Activated gamma-delta T cell treated with anti-CD3 and anti-CD28 coated beads, Interleukin-2, amount 50 U/mL, for 16 hours (primary cell): ENCODE measurements around the gene ABCG1.

Experiments used
- DNase-seq: peaks from one replicate; pipeline ENCODE4 v3.0.0-alpha.2; 2020; ENCODE audit warnings: low read depth

ABCG1 gene

DNA sequence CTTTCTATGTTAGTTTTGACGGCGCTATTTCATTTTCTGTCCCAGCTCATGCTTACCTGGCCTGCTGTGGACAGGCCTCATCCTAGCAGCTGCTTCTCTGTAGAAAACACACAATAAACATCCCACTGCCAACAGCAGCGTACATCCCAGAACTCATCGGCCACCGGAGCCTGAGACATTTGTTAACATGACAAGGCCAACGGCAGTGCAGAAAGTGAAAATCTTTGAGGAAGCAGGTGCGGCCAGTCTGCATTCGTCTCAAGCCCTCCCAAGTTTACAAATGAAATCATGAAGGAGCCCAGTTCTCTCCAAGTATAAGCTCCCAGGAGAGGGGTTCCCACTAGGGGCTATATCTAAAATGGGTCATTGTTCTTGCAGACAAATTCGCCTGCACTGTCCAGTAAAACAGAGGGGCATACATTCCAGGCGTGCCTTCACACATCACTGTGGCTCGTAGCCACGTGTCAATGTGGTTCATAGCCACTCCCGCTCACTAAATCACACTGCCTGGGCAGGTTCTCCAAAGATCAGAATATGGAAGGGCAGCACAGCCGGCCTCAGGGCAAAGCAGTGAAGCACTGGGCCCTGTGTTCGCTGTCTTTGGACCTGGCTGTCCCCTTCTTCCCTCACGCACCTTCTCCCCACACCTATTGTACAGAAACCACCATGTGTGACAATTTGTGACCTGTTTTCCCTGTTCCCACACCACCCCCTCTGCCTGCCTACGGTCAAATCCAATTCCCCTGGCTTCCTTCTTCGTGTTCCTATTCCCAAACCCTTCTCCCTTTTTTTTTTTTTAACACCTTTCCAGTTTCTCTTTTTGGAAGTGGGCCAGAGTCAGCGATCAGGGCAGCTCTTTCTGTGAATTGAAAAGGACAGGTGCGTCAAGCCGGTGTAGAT, 27.0 kb upstream of the ABCG1 start:
- no peak for DNase-seq

DNA sequence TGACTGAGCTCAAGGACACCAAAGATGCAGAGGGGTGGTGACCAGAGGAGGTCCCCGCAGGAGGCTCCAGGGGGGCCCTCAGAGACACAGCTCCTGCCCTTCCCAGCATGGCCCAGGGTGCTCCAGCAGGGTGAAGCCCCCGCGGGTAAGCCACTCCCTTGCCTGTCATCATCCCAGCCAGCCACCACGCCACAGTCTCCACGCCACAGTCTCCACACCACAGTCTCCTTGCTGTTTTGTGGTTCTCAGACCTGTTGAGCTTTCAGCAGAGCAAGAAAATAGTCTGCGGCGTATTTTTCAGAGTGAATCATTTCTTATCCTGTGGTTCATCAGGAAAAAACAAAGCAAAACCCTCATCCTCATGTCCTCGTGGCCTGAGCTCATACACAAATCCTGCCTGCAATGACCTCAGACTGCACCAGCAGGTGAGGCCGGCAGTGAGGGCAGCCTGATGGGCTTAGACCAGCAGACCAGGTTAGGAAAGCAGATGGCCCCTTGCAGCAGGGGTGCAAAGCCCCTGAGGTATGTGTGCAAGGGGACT, 25.7 kb upstream of the ABCG1 start:
- peak; percentile 41 for DNase-seq

DNA sequence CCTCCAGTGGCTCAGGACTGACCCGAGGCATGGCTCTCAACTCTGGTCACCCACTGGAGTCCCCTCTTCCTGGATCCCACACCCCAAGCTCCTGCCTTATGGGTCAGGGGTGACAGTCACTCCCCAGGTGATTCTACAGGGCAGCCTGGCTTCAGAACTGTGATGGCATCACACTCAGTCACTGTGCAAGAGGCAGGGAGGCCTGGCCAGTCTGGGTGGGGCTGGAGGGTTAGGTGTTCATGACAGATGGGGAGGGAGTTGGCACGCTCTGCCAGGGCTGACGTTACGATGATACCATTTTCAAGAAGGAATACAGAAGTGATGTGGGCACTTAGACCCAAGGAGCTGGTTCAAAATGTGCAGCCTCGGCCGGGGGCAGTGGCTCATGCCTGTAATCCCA, 25.2 kb upstream of the ABCG1 start:
- DNase-seq, result no peak

DNA sequence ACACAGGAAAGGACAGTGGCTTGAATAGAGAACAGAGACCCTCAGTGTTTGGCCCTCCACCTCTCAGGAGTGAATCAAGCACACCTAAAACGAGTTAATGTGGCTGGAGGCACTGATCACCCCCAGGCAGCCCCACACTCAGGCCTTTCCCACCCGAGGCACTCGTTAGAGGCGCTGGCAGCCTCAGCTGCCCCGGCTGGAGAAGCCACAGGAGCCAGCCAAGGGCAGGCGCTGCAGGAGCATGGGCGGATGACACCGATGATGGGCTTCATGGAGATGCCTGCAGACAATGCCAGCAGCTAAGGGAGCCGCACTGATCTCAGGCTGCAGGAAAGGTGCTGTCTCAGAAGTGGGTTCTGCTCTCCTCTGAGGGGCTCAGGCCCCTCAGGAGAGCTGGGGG, 24.1 kb upstream of the ABCG1 start:
- no peak for DNase-seq

DNA sequence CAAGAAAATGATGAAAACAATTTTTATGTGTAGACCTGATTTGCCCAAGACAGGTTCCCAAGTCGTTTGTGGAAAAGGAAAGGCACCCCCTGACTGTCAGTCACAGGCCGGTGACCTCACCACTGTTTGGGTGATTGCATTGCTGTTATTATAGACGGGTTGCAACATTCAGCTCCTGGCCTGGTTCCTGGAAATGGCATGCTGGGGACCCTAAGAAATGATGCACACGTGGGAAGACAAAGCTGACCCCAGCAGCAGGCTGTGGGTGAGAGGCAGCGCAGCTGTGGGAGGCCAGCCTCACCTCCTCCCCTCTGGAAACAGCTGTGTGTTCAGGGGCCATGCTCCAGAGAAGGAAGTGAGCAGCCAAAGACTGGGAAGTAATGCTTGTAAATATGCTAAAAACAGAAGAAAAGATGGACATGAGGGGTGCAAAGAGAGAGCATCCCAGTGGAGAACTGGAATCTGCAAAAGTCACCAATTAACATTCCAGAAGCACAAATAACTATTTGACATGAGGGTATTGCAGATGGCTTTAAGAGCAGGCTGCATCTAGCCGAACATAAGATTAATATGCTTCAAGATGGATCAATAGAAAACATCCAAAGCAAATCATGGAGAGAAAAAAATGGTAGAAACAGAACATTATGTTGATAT, 23.4 kb upstream of the ABCG1 start:
- DNase-seq, result no peak

DNA sequence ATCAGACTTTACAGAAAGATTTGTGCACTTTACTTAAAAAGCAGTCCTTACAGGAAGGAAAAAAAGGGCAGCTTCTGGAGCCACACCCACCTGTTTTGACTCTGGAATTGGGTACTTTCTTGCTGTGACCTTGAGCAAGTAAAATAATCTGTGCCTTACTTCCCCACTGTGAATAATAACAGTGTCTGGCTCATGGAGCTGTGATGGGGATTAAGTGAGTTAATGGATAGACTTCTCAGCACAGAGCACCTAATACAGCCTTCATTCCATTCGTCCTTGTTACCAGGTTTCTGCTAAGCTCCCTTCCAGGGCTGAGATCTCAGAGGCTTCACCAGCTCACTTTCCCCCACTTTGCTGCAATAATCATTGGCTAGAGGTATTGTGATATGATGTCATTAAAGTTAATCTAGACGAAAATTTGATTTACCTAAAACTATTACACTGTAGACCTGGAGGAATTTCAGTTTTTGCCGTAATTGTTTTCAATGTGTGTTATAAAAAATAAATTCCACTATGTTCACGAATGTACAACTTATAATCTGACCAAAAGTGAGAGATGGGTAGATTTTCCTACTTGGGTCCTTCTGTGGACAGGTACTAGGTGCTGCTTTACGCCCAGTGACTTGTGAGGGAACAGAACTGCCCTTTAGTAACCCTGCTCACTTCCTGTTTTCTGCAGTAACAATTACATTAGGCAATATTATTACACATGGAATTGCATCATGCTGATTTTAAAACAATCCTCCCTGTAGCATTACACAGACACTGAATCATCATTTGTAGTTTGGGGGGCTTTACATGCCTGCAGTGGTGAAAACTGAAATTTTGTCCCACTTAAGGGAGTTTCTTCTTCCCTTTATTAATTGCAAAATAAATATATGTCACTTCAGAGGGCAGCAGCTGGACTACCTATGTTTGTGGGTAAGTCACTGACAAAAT, 19.7 kb upstream of the ABCG1 start:
- no peak for DNase-seq

DNA sequence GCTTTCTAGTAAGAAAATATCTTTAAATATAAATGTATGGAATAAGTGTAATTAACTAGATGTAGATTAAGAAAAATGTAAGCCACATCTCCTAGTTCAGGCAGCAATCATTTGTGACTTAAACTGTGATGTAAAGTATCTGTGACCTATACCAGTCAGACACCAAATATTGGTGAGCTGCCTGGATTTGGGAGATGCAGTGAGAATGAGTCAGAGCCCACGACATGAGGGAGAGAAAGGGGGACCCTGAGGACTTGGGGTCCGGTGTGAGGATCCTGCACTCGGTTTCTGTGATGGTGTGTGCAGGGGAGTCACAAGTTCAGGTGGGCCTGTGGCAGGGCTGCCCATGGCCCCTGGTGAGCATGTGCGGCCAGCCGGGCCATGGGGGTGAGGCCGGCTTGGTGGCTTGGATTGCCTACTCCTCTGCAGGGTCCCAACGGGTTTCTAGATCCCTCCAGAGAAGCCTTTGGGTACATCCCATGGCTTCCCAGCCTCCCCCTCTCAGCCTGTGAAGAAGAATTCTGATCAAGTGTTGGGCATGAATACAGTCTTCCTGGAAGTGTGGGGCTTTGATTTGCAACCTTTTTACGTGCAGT, 19.0 kb upstream of the ABCG1 start:
- DNase-seq, result no peak

DNA sequence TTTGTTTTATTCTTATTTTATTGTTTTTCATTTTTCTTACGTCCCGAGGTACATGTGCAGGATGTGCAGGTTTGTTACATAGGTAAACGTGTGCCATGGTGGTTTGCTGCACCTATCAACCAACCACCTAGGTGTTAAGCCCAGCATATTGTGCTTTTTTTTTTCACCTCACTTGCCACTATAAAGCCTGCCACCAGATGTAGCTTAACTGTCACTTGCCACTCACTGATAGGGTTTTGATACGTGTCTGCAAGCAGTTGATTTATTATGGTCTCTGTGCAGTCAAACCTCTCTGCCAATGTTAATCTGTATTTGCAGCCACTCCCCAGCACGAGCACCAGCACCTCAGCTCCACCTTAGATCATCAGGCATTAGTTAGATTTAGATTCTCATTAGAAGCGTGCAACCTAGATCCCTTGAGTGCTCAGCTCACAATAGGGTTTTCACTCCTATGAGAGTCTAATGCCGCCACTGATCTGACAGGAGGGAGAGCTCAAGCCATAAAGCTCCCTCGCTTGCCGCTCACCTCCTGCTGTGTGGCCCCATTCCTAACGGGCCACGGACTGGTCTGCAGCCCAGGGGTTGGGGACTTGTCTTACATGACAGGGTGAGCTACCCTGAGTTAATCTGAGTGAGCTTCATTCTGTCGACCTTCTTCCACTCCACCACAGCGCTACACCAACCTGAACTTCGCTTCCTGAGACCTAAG, 17.9 kb upstream of the ABCG1 start:
- DNase-seq, result no peak

DNA sequence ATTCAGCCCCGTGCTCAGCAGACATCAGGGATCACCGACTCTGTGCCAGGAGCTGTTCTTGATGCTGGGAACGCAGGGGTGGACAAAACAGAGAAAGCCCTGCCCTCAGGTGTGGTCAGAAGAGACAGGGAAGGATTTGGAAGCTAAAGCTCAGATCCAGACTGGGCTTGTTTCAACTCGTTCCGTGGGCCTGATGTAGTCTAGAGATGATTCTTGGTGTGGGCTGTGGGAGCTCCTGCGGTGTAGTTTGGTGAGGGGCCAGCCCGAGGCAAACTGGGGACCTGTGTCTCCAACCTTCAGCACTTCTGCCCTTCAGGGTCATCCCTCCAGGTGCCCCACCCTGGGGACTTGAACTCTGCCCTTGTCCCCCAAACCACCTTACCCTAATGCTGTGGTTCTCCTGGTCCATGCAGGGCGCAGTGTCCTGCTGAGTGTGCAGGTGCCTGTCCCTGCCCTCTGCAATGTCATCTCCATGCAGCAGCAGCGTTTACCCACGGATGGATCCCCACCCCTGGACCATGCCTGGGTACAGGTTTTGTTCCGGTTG, 17.3 kb upstream of the ABCG1 start:
- no peak for DNase-seq

DNA sequence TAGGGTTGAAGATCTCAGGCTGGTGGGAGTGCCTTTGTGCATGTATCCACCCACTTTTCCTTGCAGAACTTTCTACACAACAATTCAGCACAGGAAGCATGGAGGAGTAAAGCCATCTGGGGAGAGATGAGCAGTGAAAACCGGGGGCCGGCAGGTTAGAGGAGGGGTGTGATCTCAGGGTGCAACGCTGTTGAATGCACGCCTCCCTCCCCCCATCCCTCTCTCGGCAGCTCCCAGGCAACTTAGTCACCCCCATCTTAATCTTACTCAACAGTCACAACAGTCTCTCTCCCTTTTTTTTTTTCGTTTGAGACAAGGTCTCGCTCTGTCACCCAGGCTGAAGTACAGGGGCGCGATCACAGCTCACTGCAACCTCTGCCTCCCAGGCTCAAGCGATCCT, 16.6 kb upstream of the ABCG1 start:
- DNase-seq, result no peak

DNA sequence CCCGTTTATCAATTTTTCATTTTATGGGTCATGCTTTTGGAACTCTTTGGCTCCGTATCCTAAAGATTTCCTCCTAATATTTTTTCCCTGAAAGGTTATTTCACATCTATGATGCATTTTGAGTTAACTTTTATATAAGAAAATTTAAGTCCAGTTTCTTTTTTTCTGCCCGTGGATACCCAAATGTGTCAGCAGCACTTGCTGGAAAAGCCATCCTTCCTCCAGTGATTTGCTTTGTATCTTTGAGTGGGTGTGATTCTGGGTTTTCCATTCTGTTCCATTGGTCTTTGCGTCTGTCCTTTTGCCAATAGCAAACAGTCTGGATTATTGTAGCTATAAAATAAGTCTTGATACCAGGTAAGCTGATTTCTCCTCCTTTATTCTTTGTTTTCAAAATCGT, 15.6 kb upstream of the ABCG1 start:
- no peak for DNase-seq

DNA sequence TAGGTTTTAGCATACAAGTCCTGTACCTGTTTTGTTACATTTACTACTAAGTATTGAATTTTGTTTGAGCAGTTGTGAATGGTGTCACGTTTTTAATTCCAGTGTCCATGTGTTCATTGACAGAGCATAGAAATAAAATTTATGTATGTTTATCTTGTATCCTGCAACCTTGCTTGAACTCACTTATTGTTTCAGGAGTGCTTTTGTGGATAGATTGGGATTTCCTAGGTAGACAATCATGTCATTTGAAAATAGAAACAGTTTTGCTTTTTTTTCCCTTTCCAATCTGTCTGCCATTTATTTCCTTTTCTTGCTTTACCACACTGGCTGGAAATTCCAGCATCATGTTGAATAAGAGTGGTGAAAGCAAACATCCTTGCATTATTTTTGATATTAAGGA, 15.0 kb upstream of the ABCG1 start:
- DNase-seq, result no peak

DNA sequence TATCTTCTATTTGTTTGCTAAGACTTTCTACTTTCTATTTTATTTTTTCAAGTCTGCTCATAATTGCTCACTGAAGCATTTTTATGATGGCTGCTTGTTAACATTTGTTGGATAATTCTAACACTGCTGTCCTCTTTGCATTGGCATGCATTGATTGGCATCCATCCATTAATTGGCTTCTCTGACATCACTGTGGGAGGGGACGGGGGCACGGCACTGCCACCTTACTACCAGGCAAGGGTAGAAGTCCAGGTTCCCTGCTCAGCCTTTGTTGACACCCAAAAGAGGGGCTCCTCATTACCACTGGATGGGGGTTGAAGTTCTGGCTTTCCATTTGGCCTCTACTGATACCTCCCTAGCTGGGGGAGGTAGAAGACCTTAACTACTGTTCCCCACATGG, 11.5 kb upstream of the ABCG1 start:
- DNase-seq, result no peak

DNA sequence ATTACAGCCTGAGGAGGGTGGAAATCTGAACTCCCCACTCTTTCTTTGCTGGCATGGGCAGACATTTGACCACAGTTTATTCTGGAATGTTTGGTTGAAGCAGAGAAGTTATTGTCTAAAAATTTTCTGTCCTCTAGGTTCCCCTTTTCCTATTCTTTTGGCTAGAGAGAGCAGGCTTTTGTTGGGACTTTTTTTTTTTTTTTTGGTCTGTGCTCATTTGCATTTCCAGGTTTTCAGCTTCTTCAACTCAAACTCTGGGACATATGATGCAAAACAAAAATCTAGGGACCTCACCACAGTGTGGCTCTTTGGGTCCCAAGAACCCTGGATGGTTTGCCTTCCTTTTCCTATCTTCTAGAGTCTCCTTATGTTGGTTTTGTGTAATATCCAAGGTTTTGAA, 10.9 kb upstream of the ABCG1 start:
- DNase-seq, result no peak

DNA sequence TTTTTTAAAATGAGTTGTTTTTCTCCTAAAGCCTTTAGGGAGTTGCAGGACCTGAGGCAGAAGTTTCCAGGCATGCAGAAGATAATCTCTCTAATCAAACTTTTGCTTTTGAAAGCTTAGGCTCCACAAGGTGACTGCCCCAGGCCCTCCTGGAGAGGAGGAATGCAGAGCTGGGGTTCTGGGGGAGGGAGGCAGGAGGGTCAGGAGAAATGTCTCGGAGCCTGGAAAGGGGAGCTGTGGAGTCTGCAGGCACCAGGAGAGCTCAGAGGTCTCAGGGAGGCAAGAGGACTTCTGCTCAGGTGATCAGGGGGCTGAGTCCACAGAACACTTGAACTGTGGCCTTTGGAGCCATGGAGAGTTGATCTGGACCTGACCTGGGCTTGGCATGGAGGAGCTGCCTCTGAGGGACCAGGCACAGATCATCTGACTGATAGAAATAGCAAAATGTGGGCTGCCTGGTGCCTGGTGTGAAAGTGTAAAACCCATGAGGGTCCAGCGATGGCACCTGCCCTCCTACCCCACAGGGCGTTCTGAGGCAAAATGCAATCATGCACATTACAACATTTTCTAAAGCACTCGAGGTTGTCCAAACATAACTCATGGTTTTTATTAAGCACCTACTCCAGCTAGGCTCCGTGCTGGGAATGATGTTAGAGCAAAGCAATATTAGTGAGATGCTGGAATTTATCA, 10.0 kb upstream of the ABCG1 start:
- no peak for DNase-seq

DNA sequence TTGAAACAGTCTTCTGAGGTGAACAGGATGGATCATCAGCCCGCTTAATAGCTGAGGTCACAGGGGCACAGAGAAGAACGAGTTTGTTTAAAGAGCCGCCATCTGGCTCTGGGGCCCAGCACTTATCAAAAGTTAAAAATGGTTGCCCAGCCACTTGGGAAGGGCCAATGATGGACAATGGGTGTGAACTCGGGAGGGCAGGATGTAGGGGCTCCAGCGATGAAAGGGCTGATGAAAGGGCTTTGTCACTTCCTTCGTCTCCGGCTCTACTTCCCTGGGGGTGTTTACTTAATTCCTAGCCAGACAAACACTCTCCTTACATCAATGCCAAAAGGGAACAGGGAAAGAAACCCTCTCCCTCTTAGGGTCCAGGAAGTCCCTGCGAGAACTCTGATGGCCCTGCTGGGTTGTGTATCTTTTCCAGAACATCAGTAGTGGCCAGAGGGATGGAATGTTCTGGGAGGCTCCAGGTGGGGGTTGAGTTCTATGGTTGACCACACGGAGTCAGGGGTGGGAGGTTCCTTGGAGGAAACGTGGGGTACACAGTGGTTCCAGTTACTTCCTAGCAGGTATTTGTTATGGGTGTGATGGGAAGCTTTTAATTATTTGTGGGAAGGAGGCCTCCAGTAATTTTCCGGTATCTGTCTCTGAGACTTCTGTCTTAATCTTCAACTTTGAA, 9.0 kb upstream of the ABCG1 start:
- no peak for DNase-seq

DNA sequence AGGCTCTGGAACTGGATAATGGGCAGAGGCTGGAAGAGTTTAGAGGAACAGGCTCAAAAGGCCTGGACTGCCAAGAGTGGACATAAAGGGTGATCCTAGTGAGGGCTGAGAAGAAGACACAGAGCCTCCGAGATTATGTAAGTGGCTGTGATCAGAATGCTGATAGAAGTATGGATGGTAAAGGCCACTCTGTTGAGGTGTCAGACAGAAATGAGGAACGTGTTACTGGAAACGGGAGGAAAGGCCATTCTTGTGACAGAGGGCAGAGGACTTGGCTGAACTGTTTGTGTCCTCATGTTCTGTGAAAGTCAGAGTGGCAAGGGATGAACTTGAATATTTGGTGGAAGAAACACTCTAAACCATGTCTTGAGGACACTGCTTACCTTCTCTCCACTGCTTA, 6.7 kb upstream of the ABCG1 start:
- DNase-seq, result no peak

DNA sequence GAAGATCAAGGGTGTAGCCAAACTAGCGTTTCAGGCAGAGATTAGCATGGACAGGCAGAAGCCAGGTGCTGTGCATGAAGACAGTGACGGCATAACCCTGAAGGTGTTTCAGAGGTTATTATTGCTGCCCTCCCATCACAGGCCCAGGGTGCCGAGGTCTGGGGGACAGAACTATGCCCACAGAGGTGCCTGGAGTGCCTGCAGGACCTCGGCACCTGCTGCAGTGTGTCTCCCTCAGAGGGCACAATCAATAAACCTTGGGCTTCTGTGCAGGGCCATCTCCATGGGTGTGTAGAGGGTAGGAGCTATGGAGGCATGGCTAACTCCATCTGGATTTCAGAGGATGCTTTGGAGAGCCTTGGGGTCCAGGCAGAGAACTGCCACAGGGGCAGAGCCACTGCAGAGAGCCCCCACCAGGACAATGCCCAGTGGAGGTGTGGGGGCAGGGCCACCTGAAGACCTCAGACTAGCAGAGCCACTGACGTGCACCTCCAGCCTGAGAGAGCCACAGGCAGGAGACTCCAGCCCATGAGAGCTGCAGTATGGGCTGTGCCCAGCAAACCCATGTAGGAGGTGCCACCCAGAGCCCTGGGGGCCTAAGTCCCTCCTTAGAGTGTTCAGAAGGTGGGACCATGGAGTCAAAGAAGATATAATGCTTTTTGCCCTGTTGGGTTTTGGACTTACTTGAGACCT, 5.7 kb upstream of the ABCG1 start:
- no peak for DNase-seq

DNA sequence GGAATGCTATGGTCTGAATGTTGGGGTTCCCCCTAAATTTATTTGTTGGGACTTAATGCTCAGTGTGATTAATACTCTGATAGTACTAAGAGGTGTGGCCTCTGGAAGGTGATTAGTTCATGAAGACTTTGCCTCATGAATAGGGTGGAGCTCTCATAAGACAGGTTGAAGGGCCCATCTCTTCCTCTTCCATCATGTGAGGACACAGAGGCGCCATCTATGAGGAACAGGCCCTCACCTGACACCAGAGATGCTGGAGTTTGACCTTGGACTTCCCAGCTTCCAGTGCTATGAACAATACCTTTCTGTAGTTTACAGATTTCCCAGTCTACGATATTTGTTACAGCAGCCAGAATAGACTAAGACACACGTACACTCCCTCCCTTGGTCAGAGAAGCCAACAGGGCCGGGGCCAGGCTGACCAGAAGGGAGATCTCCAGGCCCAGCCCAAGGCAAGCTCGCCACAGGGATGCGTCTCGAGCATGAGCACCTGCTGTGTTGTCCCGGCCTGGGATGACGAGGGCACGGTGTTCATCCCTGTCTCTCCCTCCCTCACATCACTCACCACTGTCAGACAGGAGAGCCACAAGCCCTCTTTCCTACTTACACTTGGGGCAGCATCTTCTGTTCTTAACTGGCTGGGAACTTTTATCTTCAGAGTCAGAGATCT, 4.7 kb upstream of the ABCG1 start:
- DNase-seq, result no peak
